HepG2 (cell line): ENCODE data around the gene TDRD9. TPM values are rescaled to one million over a fixed set of nuclear protein-coding genes. Genes with fewer than 3 reads are reported as not detected.

ENCODE experiments used
- ATAD3A ChIP-seq: sonication (generic); formaldehyde crosslinking; IDR thresholded peaks from 2 replicates; pipeline ENCODE4 v1.4.0; 2020; ENCODE audit warnings: missing genetic modification reagents
- CHD4 ChIP-seq: fragments of 200-600 bp; sonication (generic); IDR thresholded peaks from 2 replicates; pipeline ENCODE4 v1.7.0; 2017; ENCODE audit warnings: mild to moderate bottlenecking, low read length, borderline replicate concordance
- ETV6 ChIP-seq: sonication (generic); formaldehyde crosslinking; conservative IDR thresholded peaks from 2 replicates; pipeline ENCODE4 v1.4.0; 2020; ENCODE audit warnings: missing genetic modification reagents
- FIP1L1 ChIP-seq: fragments of 200-400 bp; formaldehyde crosslinking; IDR thresholded peaks from 2 replicates; pipeline ENCODE4 v1.6.1; 2018; ENCODE audit warnings: low read depth, mild to moderate bottlenecking, low read length, moderate library complexity, borderline replicate concordance; ENCODE audit not compliant: insufficient read depth
- FOXJ3 ChIP-seq: sonication (generic); formaldehyde crosslinking; IDR thresholded peaks from 2 replicates; pipeline ENCODE4 v1.4.0; 2020; ENCODE audit warnings: missing genetic modification reagents, mild to moderate bottlenecking, borderline replicate concordance
- HNRNPL ChIP-seq: fragments of 200-400 bp; formaldehyde crosslinking; IDR thresholded peaks from 2 replicates; pipeline ENCODE4 v1.6.1; 2017; ENCODE audit warnings: mild to moderate bottlenecking, low read depth, low read length
- IRX3 ChIP-seq: sonication (generic); formaldehyde crosslinking; IDR thresholded peaks from 2 replicates; pipeline ENCODE4 v1.8.1; 2023; ENCODE audit warnings: mild to moderate bottlenecking, low read depth, missing genetic modification reagents, borderline replicate concordance
- JDP2 ChIP-seq: sonication (generic); formaldehyde crosslinking; IDR thresholded peaks from 2 replicates; pipeline ENCODE4 v1.8.1; 2022; ENCODE audit warnings: missing genetic modification reagents, borderline replicate concordance
- KAT7 ChIP-seq: IDR thresholded peaks from 2 replicates; pipeline ENCODE4 v1.6.1; 2018; ENCODE audit warnings: borderline replicate concordance, missing compliant biosample characterization
- MAZ ChIP-seq, 2 experiments: sonication (generic) in 1 of 2; formaldehyde crosslinking in 1 of 2; IDR thresholded peaks; 2 replicates each; pipeline versions ENCODE4 v1.5.0 to v1.6.1; 2012 to 2020; ENCODE audit warnings: low read depth in 2 of 2, mild to moderate bottlenecking in 2 of 2, borderline replicate concordance in 1 of 2, improper control_type of control experiment in 1 of 2, low read length in 1 of 2, missing genetic modification reagents in 1 of 2, moderate library complexity in 1 of 2
- RARA ChIP-seq: IDR thresholded peaks from 2 replicates; pipeline ENCODE4 v1.6.1; 2016; ENCODE audit warnings: missing genetic modification reagents, missing compliant biosample characterization
- SRSF9 ChIP-seq: fragments of 200-400 bp; formaldehyde crosslinking; IDR thresholded peaks from 2 replicates; pipeline ENCODE4 v1.6.1; 2018; ENCODE audit warnings: borderline replicate concordance, mild to moderate bottlenecking, low read depth, low read length; ENCODE audit not compliant: insufficient read depth, poor library complexity, severe bottlenecking
- TBX3 ChIP-seq: fragments of 450-650 bp; IDR thresholded peaks from 2 replicates; pipeline ENCODE4 v1.6.1; 2017; ENCODE audit warnings: antibody characterized with exemption, mild to moderate bottlenecking, inconsistent platforms, borderline replicate concordance
- TP53 ChIP-seq: sonication (generic); formaldehyde crosslinking; conservative IDR thresholded peaks from 2 replicates; pipeline ENCODE4 v1.4.0; 2020; ENCODE audit warnings: missing genetic modification reagents
- ZNF333 ChIP-seq: sonication (generic); formaldehyde crosslinking; IDR thresholded peaks from 2 replicates; pipeline ENCODE4 v1.4.0; 2020; ENCODE audit warnings: mild to moderate bottlenecking, missing genetic modification reagents, borderline replicate concordance
- ZNF34 ChIP-seq: sonication (generic); formaldehyde crosslinking; IDR thresholded peaks from 2 replicates; pipeline ENCODE4 v1.4.0; 2020; ENCODE audit warnings: mild to moderate bottlenecking, missing genetic modification reagents, borderline replicate concordance
- ZNF557 ChIP-seq: sonication (generic); formaldehyde crosslinking; IDR thresholded peaks from 2 replicates; pipeline ENCODE4 v1.4.0; 2020; ENCODE audit warnings: missing genetic modification reagents
- ZNF605 ChIP-seq: sonication (generic); formaldehyde crosslinking; IDR thresholded peaks from 2 replicates; pipeline ENCODE4 v1.8.0; 2022; ENCODE audit warnings: mild to moderate bottlenecking, missing genetic modification reagents
- ZNF607 ChIP-seq: sonication (generic); formaldehyde crosslinking; IDR thresholded peaks from 2 replicates; pipeline ENCODE4 v1.5.1; 2020; ENCODE audit warnings: missing genetic modification reagents, mild to moderate bottlenecking, borderline replicate concordance
- ZNF703 ChIP-seq: sonication (generic); formaldehyde crosslinking; IDR thresholded peaks from 2 replicates; pipeline ENCODE4 v1.5.1; 2020; ENCODE audit warnings: missing genetic modification reagents, mild to moderate bottlenecking, moderate library complexity, borderline replicate concordance
- ZNF766 ChIP-seq: sonication (generic); formaldehyde crosslinking; IDR thresholded peaks from 2 replicates; pipeline ENCODE4 v1.5.0; 2020; ENCODE audit warnings: missing genetic modification reagents, borderline replicate concordance
- ZNF841 ChIP-seq: sonication (generic); formaldehyde crosslinking; IDR thresholded peaks from 2 replicates; pipeline ENCODE4 v1.8.1; 2023; ENCODE audit warnings: missing genetic modification reagents, borderline replicate concordance
- ZSCAN20 ChIP-seq: sonication (generic); formaldehyde crosslinking; IDR thresholded peaks from 2 replicates; pipeline ENCODE4 v1.4.0; 2020; ENCODE audit warnings: missing genetic modification reagents, mild to moderate bottlenecking, borderline replicate concordance
- polyA plus RNA-seq, 8 experiments: library from polyadenylated mRNA; depleted of rRNA in 3 of 8; stranded (reverse) in 7 of 8; unstranded in 1 of 8; fragments of >200 nt; fragmentation: Illumina TruSeq in 4 of 8; extraction: Trizol in 4 of 8; gene quantifications; 2 replicates each; pipeline versions ENCODE4 v1.2.1 to v1.2.3, GENCODE V29; 2011 to 2016; ENCODE audit warnings: low read depth in 4 of 8, missing spikeins in 1 of 8, mixed read lengths in 1 of 8; ENCODE audit not compliant: insufficient read depth in 1 of 8
- total RNA-seq, 5 experiments: library from RNA; depleted of rRNA; stranded (reverse); fragments of >200 nt; fragmentation: Illumina TruSeq; extraction: Trizol; gene quantifications; 2 replicates each; pipeline ENCODE4 v1.2.3, GENCODE V29; 2016; ENCODE audit warnings: low read depth in 1 of 5
- TF ChIP-seq, protein P1 (sequence below): sonication (generic); formaldehyde crosslinking; IDR thresholded peaks from 2 replicates; pipeline ENCODE4 v1.5.0; 2020; ENCODE audit warnings: mild to moderate bottlenecking, missing genetic modification reagents
- TF ChIP-seq, protein P2 (sequence below): sonication (generic); formaldehyde crosslinking; IDR thresholded peaks from 2 replicates; pipeline ENCODE4 v1.8.0; 2022; ENCODE audit warnings: mild to moderate bottlenecking, missing genetic modification reagents

TDRD9 gene
- total and polyA plus RNA-seq, 2 of the 13 experiments (the other 11 are each of a cell fraction or from before 2014, with no cell fraction given), result not detected

DNA sequence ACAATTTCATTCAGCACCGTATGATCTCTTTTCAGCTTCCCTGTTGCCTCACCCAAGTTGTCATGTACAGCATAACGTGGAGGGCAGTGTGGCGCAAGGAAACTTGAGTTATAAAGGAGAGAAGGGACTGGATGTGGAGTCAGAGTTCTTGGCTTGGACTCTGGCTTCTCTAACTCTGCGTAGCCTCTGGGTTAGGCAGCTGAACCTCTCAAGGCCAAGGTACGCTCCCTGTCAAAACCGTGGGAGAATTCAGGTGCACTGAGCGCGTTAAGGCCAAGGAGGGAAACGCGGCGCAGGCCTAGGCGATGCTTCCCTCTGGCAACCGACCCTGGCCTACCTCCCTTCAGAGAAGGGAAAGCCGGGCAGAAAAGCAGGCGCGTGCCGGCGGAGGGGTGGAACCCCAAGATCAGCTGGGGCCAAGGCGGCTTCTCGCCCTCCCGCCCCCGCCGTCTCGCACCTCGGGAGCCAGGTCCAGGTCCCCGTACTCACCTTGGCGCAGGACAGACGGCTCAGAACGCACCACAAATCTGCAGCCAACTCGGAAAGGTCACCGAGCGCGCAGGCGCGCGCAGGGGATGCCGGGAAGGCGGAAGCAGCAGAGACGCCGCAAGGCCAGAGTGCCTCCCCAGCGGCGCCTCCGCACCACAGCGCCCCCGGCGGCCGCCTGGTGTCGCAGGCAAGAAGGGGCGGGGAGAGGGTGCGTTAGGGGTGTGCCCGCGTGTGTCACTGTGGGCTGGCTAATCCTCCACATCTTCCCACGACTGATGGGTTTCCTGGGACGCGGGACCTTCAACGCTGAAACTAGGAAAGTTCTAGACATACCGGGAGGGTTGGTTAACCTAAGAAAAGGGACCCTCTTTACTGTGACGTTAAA, 7.0 kb upstream of the TDRD9 start (continued):
- TF ChIP-seq, protein P1, sequence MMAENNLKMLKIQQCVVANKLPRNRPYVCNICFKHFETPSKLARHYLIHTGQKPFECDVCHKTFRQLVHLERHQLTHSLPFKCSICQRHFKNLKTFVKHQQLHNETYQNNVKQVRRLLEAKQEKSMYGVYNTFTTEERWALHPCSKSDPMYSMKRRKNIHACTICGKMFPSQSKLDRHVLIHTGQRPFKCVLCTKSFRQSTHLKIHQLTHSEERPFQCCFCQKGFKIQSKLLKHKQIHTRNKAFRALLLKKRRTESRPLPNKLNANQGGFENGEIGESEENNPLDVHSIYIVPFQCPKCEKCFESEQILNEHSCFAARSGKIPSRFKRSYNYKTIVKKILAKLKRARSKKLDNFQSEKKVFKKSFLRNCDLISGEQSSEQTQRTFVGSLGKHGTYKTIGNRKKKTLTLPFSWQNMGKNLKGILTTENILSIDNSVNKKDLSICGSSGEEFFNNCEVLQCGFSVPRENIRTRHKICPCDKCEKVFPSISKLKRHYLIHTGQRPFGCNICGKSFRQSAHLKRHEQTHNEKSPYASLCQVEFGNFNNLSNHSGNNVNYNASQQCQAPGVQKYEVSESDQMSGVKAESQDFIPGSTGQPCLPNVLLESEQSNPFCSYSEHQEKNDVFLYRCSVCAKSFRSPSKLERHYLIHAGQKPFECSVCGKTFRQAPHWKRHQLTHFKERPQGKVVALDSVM (CRISPR knock-in tag), result peak; percentile 57
- TF ChIP-seq FOXJ3 (CRISPR knock-in tag), result peak; percentile 56; the same call in 1 of the 2 replicates
- TF ChIP-seq, protein P2, sequence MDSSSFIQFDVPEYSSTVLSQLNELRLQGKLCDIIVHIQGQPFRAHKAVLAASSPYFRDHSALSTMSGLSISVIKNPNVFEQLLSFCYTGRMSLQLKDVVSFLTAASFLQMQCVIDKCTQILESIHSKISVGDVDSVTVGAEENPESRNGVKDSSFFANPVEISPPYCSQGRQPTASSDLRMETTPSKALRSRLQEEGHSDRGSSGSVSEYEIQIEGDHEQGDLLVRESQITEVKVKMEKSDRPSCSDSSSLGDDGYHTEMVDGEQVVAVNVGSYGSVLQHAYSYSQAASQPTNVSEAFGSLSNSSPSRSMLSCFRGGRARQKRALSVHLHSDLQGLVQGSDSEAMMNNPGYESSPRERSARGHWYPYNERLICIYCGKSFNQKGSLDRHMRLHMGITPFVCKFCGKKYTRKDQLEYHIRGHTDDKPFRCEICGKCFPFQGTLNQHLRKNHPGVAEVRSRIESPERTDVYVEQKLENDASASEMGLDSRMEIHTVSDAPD (CRISPR knock-in tag), result peak; percentile 28; the same call in 1 of the 2 replicates
- no peak for TF ChIP-seq ATAD3A
- 0 out of 2 replicates have a peak, but pooled peaks have one; percentile 40 for TF ChIP-seq TP53 (CRISPR knock-in tag)
- no peak for TF ChIP-seq ZNF703 (CRISPR knock-in tag)
- TF ChIP-seq ZNF605 (CRISPR knock-in tag), result peak; percentile 79
- peak; percentile 41; the same call in 1 of the 2 replicates for TF ChIP-seq KAT7 (CRISPR knock-in tag)
- no peak for TF ChIP-seq ZNF34
- 0 out of 2 replicates have a peak, but pooled peaks have one; percentile 24 for TF ChIP-seq TBX3
- no peak for TF ChIP-seq CHD4
- no peak for TF ChIP-seq JDP2
- 0 out of 2 replicates have a peak, but pooled peaks have one; percentile 59 for TF ChIP-seq FIP1L1
- no peak for TF ChIP-seq ZNF841 (CRISPR knock-in tag)
- 0 out of 2 replicates have a peak, but pooled peaks have one; percentile 25 for TF ChIP-seq IRX3 (CRISPR knock-in tag)
- TF ChIP-seq HNRNPL, result peak; percentile 30; the same call in 1 of the 2 replicates
- no peak for TF ChIP-seq ETV6 (CRISPR knock-in tag)
- no peak for TF ChIP-seq ZNF557 (CRISPR knock-in tag)
- TF ChIP-seq ZNF333 (CRISPR knock-in tag), result peak; percentile 38; the same call in 1 of the 2 replicates
- no peak for TF ChIP-seq SRSF9
- 0 out of 2 replicates have a peak, but pooled peaks have one; percentile 62 for TF ChIP-seq ZNF766 (CRISPR knock-in tag)
- peak; percentile 50; the same call in 1 of the 2 replicates for TF ChIP-seq RARA (CRISPR knock-in tag)
- peak; percentile 58; the same call in 1 of the 2 replicates for TF ChIP-seq ZNF607 (CRISPR knock-in tag)
- 0 out of 2 replicates have a peak, but pooled peaks have one; percentile 65 for TF ChIP-seq ZSCAN20 (CRISPR knock-in tag)
- TF ChIP-seq MAZ (IDR thresholded peaks at IDR 0.05; ENCODE audit: borderline replicate concordance, low read depth, low read length), result peak; percentile 76; the same call in 1 of the 2 replicates
- TF ChIP-seq MAZ (CRISPR knock-in tag; IDR thresholded peaks at IDR 0.05; ENCODE audit: low read depth), result peak; percentile 94
